ENCODE measurements around the gene CTH.
"Not testable (repeated sequence)": the region's sequence is repeated elsewhere in the genome, so short reads cannot be mapped to it uniquely, and the experiment has no call there.

Gene CTH

DNA sequence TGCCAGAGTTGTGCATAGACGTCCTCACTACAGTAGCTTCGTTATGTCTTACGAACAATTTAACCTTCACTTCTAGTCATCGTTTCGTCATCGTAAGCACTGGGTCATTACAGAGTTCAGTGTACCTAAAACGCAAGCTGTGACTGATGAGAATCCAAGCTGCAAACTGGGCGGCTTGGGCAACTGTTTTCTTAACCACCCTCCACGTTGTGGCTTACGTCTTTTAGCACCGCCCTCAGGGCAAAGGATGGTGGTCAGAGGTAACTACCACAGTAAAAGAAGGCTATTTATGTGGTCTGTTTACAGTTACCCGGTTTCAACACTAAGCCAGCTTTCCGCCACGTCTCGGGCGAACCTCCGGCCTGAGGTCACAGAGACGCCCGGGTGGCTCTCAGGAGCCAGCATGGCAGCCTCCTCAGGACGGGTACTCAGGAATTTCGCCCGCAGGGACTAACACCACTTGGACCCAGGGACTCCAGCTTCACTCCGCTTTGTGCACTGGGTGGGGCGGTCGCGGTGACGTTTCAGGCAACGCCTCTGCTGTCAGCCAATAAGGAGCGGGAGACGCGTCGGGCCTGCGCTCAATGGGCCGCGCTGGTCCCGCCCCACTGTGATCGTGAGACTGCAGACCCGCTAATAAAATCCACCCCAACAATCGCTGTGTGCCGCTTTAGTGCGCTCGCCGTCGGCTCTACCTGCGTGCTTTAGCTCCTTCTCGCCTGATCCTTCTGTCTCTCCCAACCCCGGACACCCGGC, at the start of gene CTH:
Gene CTH, plus strand, starts transcription at position 665 of the 756 bp plus-strand sequence. CDS start 148 bp downstream, outside the sequence.
- DNase-seq, result peak; percentile 92 to 94

DNA sequence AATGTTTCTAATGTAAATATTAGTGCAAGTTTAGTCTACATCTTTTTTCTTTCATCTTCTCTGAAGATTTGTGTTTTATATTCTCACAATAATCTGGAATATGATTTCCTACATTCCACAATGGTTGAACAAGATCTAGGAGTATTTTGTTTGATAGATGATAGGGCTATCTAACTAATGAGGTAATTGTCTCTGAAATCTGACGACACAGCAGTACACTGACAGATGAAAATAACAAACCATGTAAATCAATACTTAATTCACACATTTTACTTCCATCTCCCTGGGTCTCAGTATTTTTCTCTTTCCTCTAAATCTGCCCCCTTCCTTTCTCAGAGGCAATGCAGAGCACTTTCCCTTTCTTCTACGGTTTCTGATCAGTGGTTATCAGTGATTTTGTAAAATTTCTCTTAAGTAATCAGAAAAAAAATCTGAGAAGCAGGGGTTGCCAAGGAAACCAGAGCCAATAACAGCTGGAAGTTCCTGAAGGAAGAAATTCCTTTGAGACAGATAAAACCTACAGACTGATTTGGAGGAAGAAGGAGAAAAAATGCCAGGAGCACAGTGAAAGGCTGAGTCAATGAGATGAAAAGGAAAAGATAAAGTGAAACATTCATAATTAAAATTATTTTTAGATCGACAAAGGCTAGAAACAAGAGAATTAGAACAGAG, 49.2 kb upstream of the CTH start:
- no peak for DNase-seq

DNA sequence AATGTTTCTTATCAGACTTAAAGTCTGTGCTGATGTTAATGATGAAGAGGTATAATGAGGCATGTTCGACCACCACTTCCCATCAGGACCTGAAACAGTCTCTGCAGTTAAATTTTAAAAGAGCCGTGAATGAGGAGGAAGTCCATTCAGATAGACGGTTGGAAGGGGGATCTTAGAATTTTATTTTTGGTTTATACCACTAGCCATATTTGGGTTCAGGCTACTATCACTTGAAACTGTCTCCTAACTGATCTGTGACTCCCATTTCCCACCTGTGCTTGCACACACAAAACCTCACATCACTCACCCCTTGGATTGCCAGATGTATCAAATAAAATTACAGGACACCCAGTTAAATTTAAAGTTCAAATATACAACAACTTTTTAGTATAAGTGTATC, 46.6 kb upstream of the CTH start:
- DNase-seq, result no peak

DNA sequence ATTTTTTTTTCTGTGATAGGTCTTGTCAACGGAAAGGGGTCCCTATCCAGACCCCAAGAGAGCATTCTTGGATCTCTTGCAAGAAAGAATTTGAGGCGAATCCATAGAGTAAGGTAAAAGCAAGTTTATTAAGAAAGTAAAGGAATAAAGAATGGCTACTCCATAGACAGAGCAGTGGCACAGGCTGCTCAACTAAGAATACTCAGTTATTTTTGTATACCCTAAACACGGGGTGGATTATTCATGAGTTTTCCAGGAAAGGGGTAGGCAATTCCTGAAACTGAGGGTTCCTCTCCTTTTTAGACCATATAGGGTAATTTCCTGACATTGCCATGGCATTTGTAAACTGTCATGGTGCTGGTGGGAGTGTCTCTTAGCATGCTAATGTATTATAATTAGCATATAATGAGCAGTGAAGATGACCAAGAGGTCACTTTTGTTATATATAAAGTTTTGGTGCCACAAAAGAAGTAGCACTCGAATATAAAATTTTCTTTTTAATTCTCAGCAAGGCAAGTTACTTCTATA, 44.6 kb upstream of the CTH start:
- DNase-seq, result not testable (repeated sequence)

DNA sequence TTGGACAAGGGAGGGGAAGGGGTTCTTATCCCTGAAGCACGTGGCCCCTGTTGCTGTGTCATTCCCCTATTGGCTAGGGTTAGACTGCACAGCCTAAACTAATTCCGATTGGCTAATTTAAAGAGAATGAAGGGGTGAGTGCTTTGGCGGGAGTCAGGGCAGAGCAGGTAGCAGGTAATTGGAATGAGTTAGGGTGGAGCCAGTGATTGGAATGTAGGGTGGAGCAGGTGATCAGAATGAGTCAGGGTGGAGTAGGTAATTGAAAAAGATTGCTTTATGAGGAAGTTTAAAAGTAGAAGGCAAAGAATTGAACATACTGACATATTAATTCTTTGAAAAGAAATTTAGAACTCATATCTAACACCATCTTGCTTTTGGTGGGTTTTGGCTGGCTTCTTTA, 44.1 kb upstream of the CTH start:
- not testable (repeated sequence) for DNase-seq

- DNase-seq, result not testable (repeated sequence)
Measured at GRCh38 chr1:70367397-70367796, 43.7 kb upstream of the CTH start.

DNA sequence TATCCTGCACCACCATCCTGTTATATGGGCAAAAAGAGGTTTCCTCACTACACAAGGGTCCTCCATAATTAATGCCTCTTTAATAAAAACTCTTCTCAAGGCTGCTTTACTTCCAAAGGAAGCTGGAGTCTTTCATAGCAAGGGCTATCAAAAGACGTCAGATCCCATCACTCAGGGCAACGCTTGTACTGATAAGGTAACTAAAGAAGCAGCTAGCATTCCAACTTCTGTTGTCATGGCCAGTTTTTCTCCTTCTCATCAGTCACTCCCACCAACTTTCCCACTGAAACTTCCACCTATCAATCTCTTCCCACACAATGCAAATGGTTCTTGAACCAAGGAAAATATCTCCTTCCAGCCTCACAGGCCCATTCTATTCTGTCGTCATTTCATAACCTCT, 39.5 kb upstream of the CTH start:
- not testable (repeated sequence) for DNase-seq

DNA sequence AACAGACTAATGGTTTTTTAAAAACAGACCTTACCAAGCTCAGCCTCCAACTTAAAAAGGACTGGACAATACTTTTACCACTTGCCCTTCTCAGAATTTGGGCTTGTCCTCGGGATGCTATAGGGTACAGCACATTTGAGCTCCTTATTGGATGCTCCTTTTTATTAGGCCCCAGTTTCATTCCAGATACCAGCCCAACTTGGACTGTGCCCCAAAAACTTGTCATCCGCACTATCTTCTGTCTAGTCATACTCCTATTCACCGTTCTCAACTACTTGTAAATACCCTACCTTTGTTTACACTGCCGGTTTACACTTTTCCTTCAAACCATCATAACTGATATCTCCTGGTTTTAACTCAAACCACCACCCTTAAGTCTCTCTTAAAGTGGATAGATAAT, 38.6 kb upstream of the CTH start:
- DNase-seq, result no peak

- DNase-seq, result not testable (repeated sequence)
Measured at GRCh38 chr1:70373580-70373979, 37.5 kb upstream of the CTH start.

DNA sequence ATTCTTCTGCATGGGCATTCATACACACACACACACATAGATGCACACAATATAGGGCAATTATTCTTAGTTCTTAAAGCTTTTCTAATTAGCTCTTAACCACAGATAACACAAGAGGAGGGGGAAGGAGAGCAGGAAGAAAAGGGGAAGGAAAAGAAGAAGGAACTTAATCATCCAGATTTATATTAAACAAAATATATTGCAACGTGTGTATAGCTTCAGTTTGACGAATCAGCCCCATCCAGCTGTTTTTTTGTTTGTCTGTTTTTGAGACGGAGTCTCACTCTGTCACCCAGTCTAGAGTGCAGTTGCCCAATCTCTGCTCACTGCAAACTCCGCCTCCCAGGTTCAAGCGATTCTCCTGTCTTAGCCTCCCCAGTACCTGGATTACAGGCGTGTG, 34.9 kb upstream of the CTH start:
- no peak for DNase-seq

- DNase-seq, result no peak
Measured at GRCh38 chr1:70382682-70383081, 28.4 kb upstream of the CTH start.

DNA sequence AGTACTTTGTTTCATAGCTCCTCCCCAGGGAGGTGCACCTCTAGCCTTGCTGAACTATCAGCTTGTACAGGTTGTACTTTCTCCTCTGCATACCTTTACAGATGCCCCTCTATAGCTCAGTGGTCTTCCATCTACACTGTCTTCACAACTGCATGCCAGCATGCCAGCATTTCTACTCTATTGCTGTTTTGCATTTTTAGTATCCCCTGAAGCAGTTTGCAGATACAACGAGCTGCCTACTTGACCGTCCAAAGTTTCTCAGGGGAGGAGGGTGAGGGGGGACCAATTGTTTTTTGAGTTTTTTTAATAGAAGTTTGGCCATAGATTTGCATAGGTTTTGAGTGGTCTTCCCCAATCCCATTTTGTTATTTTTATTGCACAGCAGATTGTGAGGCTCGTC, 27.6 kb upstream of the CTH start:
- no peak for DNase-seq

DNA sequence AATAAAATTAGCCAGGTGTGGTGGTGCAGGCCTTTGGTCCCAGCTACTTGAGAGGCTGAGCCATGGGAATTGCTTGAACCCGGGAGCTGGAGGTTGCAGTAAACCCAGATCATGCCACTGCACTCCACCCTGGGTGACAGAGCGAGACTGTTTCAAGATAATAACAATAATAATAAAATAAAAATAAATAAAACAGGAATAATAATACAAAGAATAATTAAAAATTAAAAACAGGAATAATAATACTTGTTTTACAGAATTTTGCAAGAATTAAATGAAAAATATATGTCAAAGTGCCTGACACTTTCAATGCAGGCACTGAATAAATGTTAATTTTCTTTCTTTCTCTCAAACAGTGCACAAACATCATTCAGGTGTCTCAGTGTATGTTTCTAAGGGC, 26.5 kb upstream of the CTH start:
- DNase-seq, result no peak

- DNase-seq, result no peak
Measured at GRCh38 chr1:70385477-70385876, 25.6 kb upstream of the CTH start.

DNA sequence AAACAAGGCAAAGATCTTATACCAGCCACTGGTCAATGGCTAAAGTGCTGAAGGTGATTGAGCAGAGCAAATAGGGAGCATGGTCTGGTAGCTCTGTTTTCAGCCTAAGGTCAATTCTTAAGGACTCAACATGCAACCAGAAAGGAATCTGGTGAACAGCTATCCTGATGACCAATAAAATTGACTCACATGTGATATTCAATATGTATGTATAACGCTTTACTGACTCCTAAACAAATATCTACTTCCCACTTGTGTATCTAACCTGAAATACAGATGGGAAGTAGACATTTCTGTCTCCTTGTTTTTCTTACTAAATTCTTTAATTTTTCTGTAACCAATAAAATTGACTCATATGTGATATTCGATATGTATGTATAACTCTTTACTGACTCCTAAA, 24.9 kb upstream of the CTH start:
- DNase-seq, result no peak

GRCh38 chr1:70387507-70387906, 23.6 kb upstream of the CTH start:
- no peak for DNase-seq

- no peak for DNase-seq
Measured at GRCh38 chr1:70392626-70393025, 18.4 kb upstream of the CTH start.

DNA sequence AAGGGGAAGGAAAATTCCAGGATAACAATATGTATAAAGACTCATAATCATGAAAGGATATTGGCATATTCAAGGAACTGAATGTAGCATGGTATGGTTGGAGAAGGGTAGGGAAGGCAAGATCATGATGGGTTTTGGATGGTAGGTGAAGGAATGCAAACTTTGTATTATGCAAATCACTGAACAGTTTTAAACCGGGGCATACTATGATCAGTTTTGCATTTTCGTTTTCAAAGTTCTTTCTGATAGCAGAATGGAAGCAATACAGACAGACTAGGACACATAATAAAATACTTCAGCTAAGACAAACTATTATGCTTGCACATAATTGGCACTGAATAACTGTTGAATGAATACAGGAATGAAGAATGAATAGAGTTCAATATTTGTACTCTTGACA, 14.5 kb upstream of the CTH start:
- no peak for DNase-seq

DNA sequence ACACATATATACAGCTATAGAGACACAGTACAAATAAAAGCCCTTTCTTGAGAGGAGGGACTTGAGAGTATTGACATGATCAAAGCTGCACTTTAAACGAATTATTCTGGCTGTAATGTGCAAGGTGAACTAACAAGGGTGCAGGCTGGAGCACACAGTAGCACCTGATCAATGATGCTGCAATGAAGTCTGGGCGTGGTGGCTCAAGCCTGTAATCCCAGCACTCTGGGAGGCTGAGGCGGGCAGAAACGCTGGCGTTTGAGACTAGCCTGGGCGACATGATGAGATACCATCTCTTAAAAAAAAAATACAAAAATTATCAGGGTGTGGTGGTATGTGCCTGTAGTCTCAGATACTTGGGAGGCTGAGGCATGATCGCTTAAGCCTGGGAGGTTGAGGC, 14.1 kb upstream of the CTH start:
- no peak for DNase-seq

- DNase-seq, result no peak
Measured at GRCh38 chr1:70400335-70400734, 10.7 kb upstream of the CTH start.

DNA sequence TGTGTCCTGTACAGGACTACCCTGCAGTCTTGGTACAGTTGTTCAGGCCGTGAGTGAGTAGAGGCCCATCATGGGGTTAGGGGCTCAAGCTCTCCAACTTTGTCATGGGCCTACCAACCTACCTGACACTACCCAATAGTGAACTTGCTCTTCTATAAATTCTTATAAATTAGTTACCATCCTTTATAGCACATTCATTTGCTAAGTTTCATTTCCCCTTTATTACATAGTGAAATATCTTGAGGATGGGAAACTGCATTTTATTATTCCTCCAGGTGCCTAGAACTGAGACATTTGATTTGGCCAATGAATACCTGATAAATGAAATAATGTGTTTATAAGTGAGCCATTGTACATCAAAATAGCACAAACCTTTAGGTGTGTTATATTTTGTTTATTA, 9.1 kb upstream of the CTH start:
- DNase-seq, result no peak

DNA sequence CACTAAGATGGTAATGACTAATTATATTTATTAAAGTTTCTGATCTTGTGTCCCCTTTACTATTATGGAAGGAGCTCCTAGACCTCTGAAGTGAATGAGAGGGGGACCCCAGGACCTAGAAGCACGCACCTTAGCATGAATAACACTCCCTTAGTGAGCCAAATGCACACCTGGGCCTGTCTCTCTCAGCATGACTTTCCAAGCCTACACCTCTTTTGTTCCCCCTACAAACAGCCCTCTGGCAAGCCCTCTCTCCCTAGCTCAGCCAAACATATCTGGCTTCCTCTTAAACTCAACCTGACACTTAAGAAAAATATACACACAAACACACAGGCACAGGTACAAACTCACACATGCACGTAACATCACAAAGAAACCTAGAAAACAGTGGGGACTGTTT, 7.3 kb upstream of the CTH start:
- DNase-seq, result no peak

DNA sequence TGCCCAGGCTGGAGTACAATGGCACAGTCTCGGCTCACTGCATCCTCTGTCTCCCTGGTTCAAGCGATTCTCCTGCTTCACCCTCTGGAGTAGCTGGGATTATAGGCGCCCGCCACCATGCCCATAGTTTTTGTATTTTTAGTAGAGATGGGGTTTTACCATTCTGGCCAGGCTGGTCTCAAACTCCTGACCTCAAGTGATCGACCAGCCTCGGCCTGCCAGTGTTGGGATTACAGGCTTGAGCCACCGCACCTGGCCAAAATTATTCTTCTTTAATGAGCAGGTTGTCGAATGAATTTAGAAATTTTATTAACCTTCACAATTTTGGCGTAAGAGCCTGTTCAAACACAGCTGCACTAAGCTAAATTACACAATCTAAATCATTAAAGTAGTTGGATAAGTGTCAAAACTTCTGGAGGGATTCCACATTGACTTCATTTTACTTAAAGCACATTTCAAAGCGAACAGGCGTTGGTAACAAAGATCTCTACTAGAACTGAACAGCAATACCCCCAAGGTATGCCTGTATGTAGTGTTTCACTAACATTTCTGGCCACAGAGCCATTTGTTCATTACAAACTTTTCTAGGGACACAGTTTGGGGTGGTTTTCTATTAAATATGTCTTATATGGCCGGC, 5.2 kb upstream of the CTH start:
- DNase-seq, result no peak

- no peak for DNase-seq
Measured at GRCh38 chr1:70409136-70409535, 1.9 kb upstream of the CTH start.

Data from CD4-positive, alpha-beta T cell treated with Interleukin-1 beta for 1 hour (primary cell).